Measurements from ENCODE around the gene RSPRY1.

RSPRY1 gene

DNA sequence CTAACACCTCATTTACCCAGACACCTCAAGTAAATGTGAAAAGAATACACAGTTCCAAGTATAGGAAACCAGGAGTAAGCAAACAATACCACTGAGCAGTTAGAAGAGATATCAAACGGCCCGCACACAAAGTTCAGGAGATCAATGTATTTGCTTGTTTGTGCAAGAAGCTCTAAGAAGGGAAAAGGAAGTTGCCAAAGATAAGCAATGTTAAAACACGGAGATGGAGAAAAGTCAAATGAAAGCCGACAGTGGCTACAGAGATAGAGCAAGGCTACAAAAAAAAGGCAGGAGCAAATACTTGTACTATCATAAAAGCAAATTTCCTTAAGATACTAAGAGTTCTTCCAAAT is 29.8 kb upstream of the RSPRY1 start:
- no peaks in the 10 kb centered on the region for H3K27me3 ChIP-seq (ENCODE audit: low read depth, low read length)
- no peak overlapping the region for H3K27ac ChIP-seq (ENCODE audit: low read length)
- H3K4me3 ChIP-seq (ENCODE audit: low read depth in 1 of 2, low read length in 2 of 2) = no peak overlapping the region
- H3K9me3 ChIP-seq (ENCODE audit: control insufficient read depth in 1 of 2, low read length in 2 of 2) = no peaks in the 10 kb centered on the region
- H3K4me1 ChIP-seq (ENCODE audit: control insufficient read depth in 1 of 2, insufficient read depth in 2 of 2, low read length in 2 of 2) = no peaks in the 10 kb centered on the region
- peaks cover 36 to 47% of the 10 kb centered on the region in 2 donors for H3K36me3 ChIP-seq (ENCODE audit: control insufficient read depth in 1 of 2, insufficient read depth in 2 of 2, low read length in 2 of 2)

DNA sequence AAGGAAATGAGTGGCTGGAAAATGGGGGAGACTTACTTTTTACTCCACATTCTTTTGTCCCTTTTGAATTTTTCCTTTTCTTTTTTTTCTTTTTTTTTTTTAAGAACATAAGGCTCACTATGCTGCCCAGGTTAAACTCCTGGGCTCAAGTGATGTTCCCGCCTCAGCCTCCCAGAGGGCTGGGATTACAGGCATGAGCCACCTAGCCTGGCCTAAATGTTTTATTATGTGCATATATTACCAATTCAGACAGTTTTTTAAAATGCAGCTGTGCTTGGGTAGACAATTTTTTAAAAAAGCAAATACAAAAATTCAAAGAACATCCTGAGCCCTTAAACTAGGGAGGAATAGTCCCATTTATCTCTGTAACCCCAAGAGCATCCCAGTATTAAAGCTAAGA is 28.6 kb upstream of the RSPRY1 start:
- H3K27me3 ChIP-seq (ENCODE audit: low read depth, low read length) = no peaks in the 10 kb centered on the region
- no peaks in the 10 kb centered on the region for H3K4me1 ChIP-seq (ENCODE audit: control insufficient read depth in 1 of 2, insufficient read depth in 2 of 2, low read length in 2 of 2)
- peaks cover 29 to 50% of the 10 kb centered on the region in 2 donors for H3K36me3 ChIP-seq (ENCODE audit: control insufficient read depth in 1 of 2, insufficient read depth in 2 of 2, low read length in 2 of 2)
- no peak overlapping the region for H3K27ac ChIP-seq (ENCODE audit: low read length)
- no peaks in the 10 kb centered on the region for H3K9me3 ChIP-seq (ENCODE audit: control insufficient read depth in 1 of 2, low read length in 2 of 2)
- no peak overlapping the region for H3K4me3 ChIP-seq (ENCODE audit: low read depth in 1 of 2, low read length in 2 of 2)

DNA sequence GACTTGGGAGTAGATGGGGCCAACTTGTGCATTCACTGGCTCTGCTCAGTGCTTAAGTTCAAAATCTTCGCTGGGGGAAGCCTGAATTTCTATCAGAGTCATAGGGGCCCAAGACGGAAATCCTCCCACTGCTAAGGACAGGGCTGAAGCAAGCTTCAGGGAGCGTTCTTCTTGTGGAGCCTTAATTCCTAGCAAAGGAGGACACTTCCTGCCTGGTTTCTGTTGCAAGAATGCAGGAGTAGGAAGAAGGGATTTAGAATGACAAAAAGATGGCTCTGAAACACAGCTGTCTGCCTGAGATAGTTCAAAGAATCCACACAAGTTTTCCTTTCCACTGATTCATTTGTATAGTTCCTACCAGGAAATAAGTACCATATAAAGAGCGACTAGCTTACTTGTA is 26.7 kb upstream of the RSPRY1 start:
- H3K9me3 ChIP-seq (ENCODE audit: control insufficient read depth in 1 of 2, low read length in 2 of 2) = no peaks in the 10 kb centered on the region
- H3K27me3 ChIP-seq (ENCODE audit: low read depth, low read length) = no peaks in the 10 kb centered on the region
- H3K4me1 ChIP-seq (ENCODE audit: control insufficient read depth in 1 of 2, insufficient read depth in 2 of 2, low read length in 2 of 2) = no peaks in the 10 kb centered on the region
- no peak overlapping the region for H3K27ac ChIP-seq (ENCODE audit: low read length)
- peaks cover 25 to 46% of the 10 kb centered on the region in 2 donors for H3K36me3 ChIP-seq (ENCODE audit: control insufficient read depth in 1 of 2, insufficient read depth in 2 of 2, low read length in 2 of 2)
- no peak overlapping the region for H3K4me3 ChIP-seq (ENCODE audit: low read depth in 1 of 2, low read length in 2 of 2)

DNA sequence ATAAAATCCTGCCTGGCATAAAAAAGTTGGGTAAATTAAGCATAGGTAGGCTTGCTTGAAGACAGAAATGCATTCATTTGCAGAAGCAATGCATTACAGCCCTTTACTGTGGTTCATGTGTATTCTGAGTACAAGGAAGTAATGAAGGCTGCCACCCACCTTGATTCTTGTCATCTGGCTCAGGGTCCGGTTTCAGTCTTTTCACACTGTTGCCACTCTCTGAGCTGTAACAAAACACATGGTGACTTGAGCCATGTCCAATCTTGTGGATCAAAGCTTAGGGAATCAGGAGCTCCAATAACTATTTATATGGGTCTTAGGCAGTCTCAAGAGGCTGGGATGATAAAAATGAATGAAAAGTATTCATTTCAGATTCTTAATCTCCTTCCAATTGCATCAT is 22.3 kb upstream of the RSPRY1 start:
- Histone ChIP-seq H3K9me3 (ENCODE audit: control insufficient read depth in 1 of 2, low read length in 2 of 2) (no peaks in the 10 kb centered on the region), H3K27me3 (ENCODE audit: low read depth, low read length) (no peaks in the 10 kb centered on the region), H3K36me3 (ENCODE audit: control insufficient read depth in 1 of 2, insufficient read depth in 2 of 2, low read length in 2 of 2) (peaks cover 38 to 50% of the 10 kb centered on the region in 2 donors), H3K27ac (ENCODE audit: low read length) (no peak overlapping the region), H3K4me3 (ENCODE audit: low read depth in 1 of 2, low read length in 2 of 2) (no peak overlapping the region), H3K4me1 (ENCODE audit: control insufficient read depth in 1 of 2, insufficient read depth in 2 of 2, low read length in 2 of 2) (peaks cover 8 to 13% of the 10 kb centered on the region in 2 donors)

DNA sequence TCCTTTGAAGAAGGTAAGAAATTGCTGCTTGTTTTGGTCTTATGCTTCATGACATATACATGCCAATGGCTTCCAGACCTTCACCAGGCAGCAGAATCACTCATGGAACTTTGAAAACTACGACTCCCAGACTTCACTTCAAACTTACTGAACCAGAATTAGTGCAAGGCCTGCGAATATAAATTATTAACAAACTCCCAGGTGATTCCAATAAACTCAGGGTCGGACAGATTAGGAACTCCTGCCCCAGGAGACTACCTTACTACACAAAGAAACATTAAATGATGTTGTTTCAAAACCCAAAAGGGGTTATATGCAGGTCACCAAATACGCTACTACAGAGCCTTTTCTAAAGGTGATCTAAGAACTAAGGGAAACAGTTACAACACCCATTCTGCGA is 20.6 kb upstream of the RSPRY1 start:
- Histone ChIP-seq H3K27ac (ENCODE audit: low read length) (no peak overlapping the region), H3K36me3 (ENCODE audit: control insufficient read depth in 1 of 2, insufficient read depth in 2 of 2, low read length in 2 of 2) (peaks cover 37 to 62% of the 10 kb centered on the region in 2 donors), H3K27me3 (ENCODE audit: low read depth, low read length) (no peaks in the 10 kb centered on the region)

GRCh38 chr16:57165938-57166337 is 20.2 kb upstream of the RSPRY1 start:
- Histone ChIP-seq H3K9me3 (ENCODE audit: control insufficient read depth in 1 of 2, low read length in 2 of 2) (no peaks in the 10 kb centered on the region), H3K27ac (ENCODE audit: low read length) (no peak overlapping the region), H3K4me3 (ENCODE audit: low read depth in 1 of 2, low read length in 2 of 2) (no peak overlapping the region), H3K27me3 (ENCODE audit: low read depth, low read length) (no peaks in the 10 kb centered on the region), H3K4me1 (ENCODE audit: control insufficient read depth in 1 of 2, insufficient read depth in 2 of 2, low read length in 2 of 2) (peaks cover 8 to 13% of the 10 kb centered on the region in 2 donors), H3K36me3 (ENCODE audit: control insufficient read depth in 1 of 2, insufficient read depth in 2 of 2, low read length in 2 of 2) (peaks cover 38 to 62% of the 10 kb centered on the region in 2 donors)

More for the DNA sequence above, 20.6 kb upstream of the RSPRY1 start:
- no peak overlapping the region for H3K4me3 ChIP-seq (ENCODE audit: low read depth in 1 of 2, low read length in 2 of 2)
- H3K4me1 ChIP-seq (ENCODE audit: control insufficient read depth in 1 of 2, insufficient read depth in 2 of 2, low read length in 2 of 2) = peaks cover 8 to 13% of the 10 kb centered on the region in 2 donors
- no peaks in the 10 kb centered on the region for H3K9me3 ChIP-seq (ENCODE audit: control insufficient read depth in 1 of 2, low read length in 2 of 2)

DNA sequence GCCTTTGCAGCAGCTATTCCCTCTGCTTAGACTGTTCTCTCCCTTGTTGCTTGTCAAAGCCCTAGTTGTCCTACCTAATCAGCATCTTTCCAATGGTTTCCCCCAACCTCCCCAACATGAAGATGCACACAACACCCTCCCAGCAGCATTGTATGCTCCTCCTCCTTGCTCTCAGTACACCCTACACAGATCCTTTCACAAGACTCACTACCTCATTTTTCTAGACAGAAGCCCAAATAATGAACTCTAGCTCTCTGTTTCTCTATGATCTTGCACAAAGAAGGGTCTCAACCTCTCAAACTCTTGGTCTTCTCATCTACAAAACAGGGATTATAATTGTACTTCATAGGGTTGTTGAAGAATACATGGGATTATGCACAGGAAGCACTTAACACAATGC is 19.7 kb upstream of the RSPRY1 start:
- H3K4me3 ChIP-seq (ENCODE audit: low read depth in 1 of 2, low read length in 2 of 2) = no peak overlapping the region
- H3K27me3 ChIP-seq (ENCODE audit: low read depth, low read length) = no peaks in the 10 kb centered on the region
- peaks cover 43 to 65% of the 10 kb centered on the region in 2 donors for H3K36me3 ChIP-seq (ENCODE audit: control insufficient read depth in 1 of 2, insufficient read depth in 2 of 2, low read length in 2 of 2)
- H3K9me3 ChIP-seq (ENCODE audit: control insufficient read depth in 1 of 2, low read length in 2 of 2) = no peaks in the 10 kb centered on the region
- H3K4me1 ChIP-seq (ENCODE audit: control insufficient read depth in 1 of 2, insufficient read depth in 2 of 2, low read length in 2 of 2) = peaks cover 8 to 13% of the 10 kb centered on the region in 2 donors
- H3K27ac ChIP-seq (ENCODE audit: low read length) = no peak overlapping the region

GRCh38 chr16:57166951-57167350 is 19.2 kb upstream of the RSPRY1 start:
- Histone ChIP-seq H3K9me3 (ENCODE audit: control insufficient read depth in 1 of 2, low read length in 2 of 2) (no peaks in the 10 kb centered on the region), H3K27me3 (ENCODE audit: low read depth, low read length) (no peaks in the 10 kb centered on the region), H3K36me3 (ENCODE audit: control insufficient read depth in 1 of 2, insufficient read depth in 2 of 2, low read length in 2 of 2) (peaks cover 47 to 70% of the 10 kb centered on the region in 2 donors), H3K4me3 (ENCODE audit: low read depth in 1 of 2, low read length in 2 of 2) (no peak overlapping the region), H3K27ac (ENCODE audit: low read length) (no peak overlapping the region), H3K4me1 (ENCODE audit: control insufficient read depth in 1 of 2, insufficient read depth in 2 of 2, low read length in 2 of 2) (peaks cover 8 to 13% of the 10 kb centered on the region in 2 donors)

DNA sequence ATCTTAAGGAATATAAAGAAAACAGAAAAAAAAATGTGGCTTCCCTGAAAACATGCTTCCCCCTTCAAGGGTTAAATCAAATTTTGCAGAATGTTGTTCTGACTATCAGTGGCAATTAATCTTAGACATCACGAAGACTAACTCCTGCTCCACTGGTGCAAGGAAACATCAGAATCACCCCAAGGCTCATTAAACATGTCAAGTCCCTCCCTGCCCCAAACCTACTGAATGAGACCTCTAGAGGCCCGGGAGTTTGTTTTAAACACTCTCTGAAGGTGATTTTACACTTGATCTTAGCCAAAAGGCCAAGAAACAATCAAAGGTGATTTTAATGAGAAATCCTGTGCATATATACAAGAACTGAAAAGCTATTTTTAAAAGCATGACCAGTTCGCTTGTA is 18.6 kb upstream of the RSPRY1 start:
- Histone ChIP-seq H3K27me3 (ENCODE audit: low read depth, low read length) (no peaks in the 10 kb centered on the region), H3K4me1 (ENCODE audit: control insufficient read depth in 1 of 2, insufficient read depth in 2 of 2, low read length in 2 of 2) (peaks cover 8 to 13% of the 10 kb centered on the region in 2 donors), H3K36me3 (ENCODE audit: control insufficient read depth in 1 of 2, insufficient read depth in 2 of 2, low read length in 2 of 2) (peaks cover 53 to 72% of the 10 kb centered on the region in 2 donors), H3K9me3 (ENCODE audit: control insufficient read depth in 1 of 2, low read length in 2 of 2) (no peaks in the 10 kb centered on the region), H3K4me3 (ENCODE audit: low read depth in 1 of 2, low read length in 2 of 2) (no peak overlapping the region), H3K27ac (ENCODE audit: low read length) (no peak overlapping the region)

GRCh38 chr16:57167953-57168352 is 18.2 kb upstream of the RSPRY1 start:
- H3K4me1 ChIP-seq (ENCODE audit: control insufficient read depth in 1 of 2, insufficient read depth in 2 of 2, low read length in 2 of 2) = peaks cover 8 to 13% of the 10 kb centered on the region in 2 donors
- no peaks in the 10 kb centered on the region for H3K27me3 ChIP-seq (ENCODE audit: low read depth, low read length)
- peaks cover 57 to 75% of the 10 kb centered on the region in 2 donors for H3K36me3 ChIP-seq (ENCODE audit: control insufficient read depth in 1 of 2, insufficient read depth in 2 of 2, low read length in 2 of 2)
- no peaks in the 10 kb centered on the region for H3K9me3 ChIP-seq (ENCODE audit: control insufficient read depth in 1 of 2, low read length in 2 of 2)
- no peak overlapping the region for H3K27ac ChIP-seq (ENCODE audit: low read length)
- H3K4me3 ChIP-seq (ENCODE audit: low read depth in 1 of 2, low read length in 2 of 2) = no peak overlapping the region

- H3K9me3 ChIP-seq (ENCODE audit: control insufficient read depth in 1 of 2, low read length in 2 of 2) = no peaks in the 10 kb centered on the region
- H3K27ac ChIP-seq (ENCODE audit: low read length) = no peak overlapping the region
- H3K4me1 ChIP-seq (ENCODE audit: control insufficient read depth in 1 of 2, insufficient read depth in 2 of 2, low read length in 2 of 2) = peaks cover 8 to 13% of the 10 kb centered on the region in 2 donors
- H3K4me3 ChIP-seq (ENCODE audit: low read depth in 1 of 2, low read length in 2 of 2) = no peak overlapping the region
- H3K27me3 ChIP-seq (ENCODE audit: low read depth, low read length) = no peaks in the 10 kb centered on the region
- H3K36me3 ChIP-seq (ENCODE audit: control insufficient read depth in 1 of 2, insufficient read depth in 2 of 2, low read length in 2 of 2) = peaks cover 47 to 66% of the 10 kb centered on the region in 2 donors
These were observed 16.8 kb upstream of the RSPRY1 start for GRCh38 chr16:57169327-57169726.

DNA sequence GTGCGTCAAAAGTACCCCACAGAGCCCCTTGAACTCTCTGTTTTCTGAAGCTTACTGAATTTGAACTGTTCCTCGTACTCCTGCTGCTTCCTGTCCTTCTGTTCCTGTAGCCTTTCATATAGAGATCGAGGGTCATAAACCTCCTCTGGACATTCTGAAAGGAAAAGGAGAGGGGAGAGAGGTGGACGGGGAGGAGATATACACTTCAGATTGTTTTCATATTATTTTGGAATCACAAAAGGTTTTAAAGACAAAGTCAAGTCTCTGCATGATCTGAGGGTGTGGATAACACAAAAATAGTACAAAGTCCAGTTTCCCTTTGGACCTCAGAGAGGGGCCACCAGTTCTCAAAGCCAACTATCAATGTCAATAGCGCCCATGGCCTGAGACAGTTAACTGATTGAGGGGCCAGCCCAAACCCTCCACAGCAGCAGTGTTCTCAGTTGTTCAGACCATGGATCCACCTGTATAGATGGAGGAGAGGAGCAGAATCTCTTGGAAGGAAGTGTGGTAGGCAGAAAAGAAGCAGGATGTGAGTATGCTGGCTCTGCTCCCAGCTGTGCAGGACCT is 13.3 kb upstream of the RSPRY1 start:
- H3K4me3 ChIP-seq (ENCODE audit: low read depth in 1 of 2, low read length in 2 of 2) = no peak overlapping the region
- peaks cover 27 to 40% of the 10 kb centered on the region in 2 donors for H3K36me3 ChIP-seq (ENCODE audit: control insufficient read depth in 1 of 2, insufficient read depth in 2 of 2, low read length in 2 of 2)
- no peaks in the 10 kb centered on the region for H3K9me3 ChIP-seq (ENCODE audit: control insufficient read depth in 1 of 2, low read length in 2 of 2)

More for the DNA sequence above, 13.3 kb upstream of the RSPRY1 start:
- Histone ChIP-seq H3K27ac (ENCODE audit: low read length) (no peak overlapping the region), H3K27me3 (ENCODE audit: low read depth, low read length) (no peaks in the 10 kb centered on the region), H3K4me1 (ENCODE audit: control insufficient read depth in 1 of 2, insufficient read depth in 2 of 2, low read length in 2 of 2) (no peaks in the 10 kb centered on the region)
